ENCODE data around the gene GAGE12J.
"Not testable (repeated sequence)": the region's sequence is repeated elsewhere in the genome, so short reads cannot be mapped to it uniquely, and the experiment has no call there.

GAGE12J gene

GRCh38 chrX:49310371-49310770 lies 11.5 kb upstream of the GAGE12J start:
- no peak for DNase-seq (ENCODE audit: low read depth in 2 of 2)

- no peak for DNase-seq (ENCODE audit: low read depth in 2 of 2)
Observed at GRCh38 chrX:49312176-49312575, 9.7 kb upstream of the GAGE12J start.

- no peak for DNase-seq (ENCODE audit: low read depth in 2 of 2)
Observed at GRCh38 chrX:49316085-49316484, 5.8 kb upstream of the GAGE12J start.

GRCh38 chrX:49322266-49322665 lies 429 bp downstream of the GAGE12J start:
- not testable (repeated sequence) for DNase-seq (ENCODE audit: low read depth in 2 of 2)

GRCh38 chrX:49323735-49324134 lies 1.9 kb downstream of the GAGE12J start:
- DNase-seq (ENCODE audit: low read depth in 2 of 2), result not testable (repeated sequence)

- not testable (repeated sequence) for DNase-seq (ENCODE audit: low read depth in 2 of 2)
Observed at GRCh38 chrX:49330421-49330820, 8.6 kb downstream of the GAGE12J start.

GRCh38 chrX:49331282-49331681 lies 9.4 kb downstream of the GAGE12J start, which contains the start of gene GAGE13:
Gene GAGE13 (plus strand): TSS chrX:49331582. CDS start chrX:49332738, 1,156 bp downstream.
- not testable (repeated sequence) for DNase-seq (ENCODE audit: low read depth in 2 of 2)

- not testable (repeated sequence) for DNase-seq (ENCODE audit: low read depth in 2 of 2)
Observed at GRCh38 chrX:49331841-49332240, 10.0 kb downstream of the GAGE12J start.

GRCh38 chrX:49341449-49341848 lies 19.6 kb downstream of the GAGE12J start:
- DNase-seq (ENCODE audit: low read depth in 2 of 2), result not testable (repeated sequence)

GRCh38 chrX:49344496-49345175 lies 22.8 kb downstream of the GAGE12J start:
- DNase-seq (ENCODE audit: low read depth in 2 of 2), result not testable (repeated sequence)

- DNase-seq (ENCODE audit: low read depth in 2 of 2), result not testable (repeated sequence)
Observed at GRCh38 chrX:49345402-49345801, 23.6 kb downstream of the GAGE12J start.

GRCh38 chrX:49346150-49346549 lies 24.3 kb downstream of the GAGE12J start:
- DNase-seq (ENCODE audit: low read depth in 2 of 2), result not testable (repeated sequence)
